SK-N-SH (cell line): Measurements from ENCODE around the gene ARHGAP6.

Experiments
- MAX ChIP-seq: IDR thresholded peaks from 2 replicates; pipeline ENCODE4 v1.4.0; 2012; ENCODE audit warnings: low read depth
- POLR2AphosphoS5 ChIP-seq: IDR thresholded peaks from 2 replicates; pipeline ENCODE4 v1.6.1; 2012; ENCODE audit warnings: low read depth, low read length
- RAD21 ChIP-seq: IDR thresholded peaks from 2 replicates; pipeline ENCODE4 v1.6.1; 2012; ENCODE audit warnings: mild to moderate bottlenecking, low read length
- RFX5 ChIP-seq: IDR thresholded peaks from 2 replicates; pipeline ENCODE4 v1.6.1; 2012; ENCODE audit warnings: mild to moderate bottlenecking, improper control_type of control experiment, low read length
- TCF12 ChIP-seq: IDR thresholded peaks from 2 replicates; pipeline ENCODE4 v1.4.0; 2012
- TF ChIP-seq, protein P1 (sequence below): fragments of 200-600 bp; sonication (generic); IDR thresholded peaks from 2 replicates; pipeline ENCODE4 v1.6.1; 2017; ENCODE audit warnings: antibody characterized with exemption, mild to moderate bottlenecking, moderate library complexity

GRCh38 chrX:11460347-11460746 lies 205.4 kb downstream of the ARHGAP6 start:
- TF ChIP-seq TCF12, result no peak
- TF ChIP-seq RFX5, result no peak
- TF ChIP-seq RAD21, result no peak; the same call in 1 of the 2 replicates
- TF ChIP-seq, protein P1, sequence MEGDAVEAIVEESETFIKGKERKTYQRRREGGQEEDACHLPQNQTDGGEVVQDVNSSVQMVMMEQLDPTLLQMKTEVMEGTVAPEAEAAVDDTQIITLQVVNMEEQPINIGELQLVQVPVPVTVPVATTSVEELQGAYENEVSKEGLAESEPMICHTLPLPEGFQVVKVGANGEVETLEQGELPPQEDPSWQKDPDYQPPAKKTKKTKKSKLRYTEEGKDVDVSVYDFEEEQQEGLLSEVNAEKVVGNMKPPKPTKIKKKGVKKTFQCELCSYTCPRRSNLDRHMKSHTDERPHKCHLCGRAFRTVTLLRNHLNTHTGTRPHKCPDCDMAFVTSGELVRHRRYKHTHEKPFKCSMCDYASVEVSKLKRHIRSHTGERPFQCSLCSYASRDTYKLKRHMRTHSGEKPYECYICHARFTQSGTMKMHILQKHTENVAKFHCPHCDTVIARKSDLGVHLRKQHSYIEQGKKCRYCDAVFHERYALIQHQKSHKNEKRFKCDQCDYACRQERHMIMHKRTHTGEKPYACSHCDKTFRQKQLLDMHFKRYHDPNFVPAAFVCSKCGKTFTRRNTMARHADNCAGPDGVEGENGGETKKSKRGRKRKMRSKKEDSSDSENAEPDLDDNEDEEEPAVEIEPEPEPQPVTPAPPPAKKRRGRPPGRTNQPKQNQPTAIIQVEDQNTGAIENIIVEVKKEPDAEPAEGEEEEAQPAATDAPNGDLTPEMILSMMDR, result peak; percentile 26; the same call in 1 of the 2 replicates
- TF ChIP-seq POLR2AphosphoS5, result no peak
- no peak for TF ChIP-seq MAX
